GM21367 (cell line): ENCODE results near the gene NAV2.

ENCODE experiments used
- ATAC-seq: cut with Tn5 transposase; IDR thresholded peaks from one replicate; pipeline ENCODE4 v1.9.1; 2021; ENCODE audit not compliant: unreplicated experiment

The NAV2 gene

DNA sequence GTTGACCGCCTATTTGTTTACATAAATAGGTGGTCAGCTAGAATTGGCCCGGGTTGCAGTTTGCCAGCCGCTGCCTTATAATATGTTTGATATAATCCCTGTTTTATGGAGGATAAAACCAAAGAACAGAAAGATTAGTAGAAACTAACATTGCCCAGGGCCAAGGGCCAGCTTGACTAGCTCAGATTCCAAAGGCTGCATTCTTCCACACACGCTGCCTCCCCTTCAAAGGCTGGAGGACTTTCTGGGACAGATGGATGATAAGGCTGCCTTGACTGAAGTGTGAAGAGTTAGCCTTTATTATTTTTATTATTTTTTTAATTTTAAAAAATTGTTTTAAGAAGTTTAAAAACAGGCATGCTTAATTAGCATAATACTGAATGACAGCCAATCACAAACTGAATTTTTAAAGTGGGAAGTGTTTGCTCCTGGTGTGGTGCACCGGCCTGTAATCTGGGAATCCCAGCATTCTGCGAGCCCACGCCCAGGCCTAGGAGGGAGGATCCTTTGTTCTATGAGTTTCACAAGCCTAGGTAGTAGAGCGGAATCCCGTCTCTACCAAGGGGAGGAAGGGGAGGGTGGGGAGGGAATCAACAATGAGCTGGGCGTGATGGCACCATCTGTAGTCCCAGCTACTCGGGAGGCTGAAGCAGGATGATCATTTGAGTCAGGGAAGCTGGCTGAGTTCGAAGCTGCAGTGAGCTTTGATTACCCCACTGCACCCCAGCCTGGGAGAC, 114.9 kb downstream of the NAV2 start:
- no peak for ATAC-seq

DNA sequence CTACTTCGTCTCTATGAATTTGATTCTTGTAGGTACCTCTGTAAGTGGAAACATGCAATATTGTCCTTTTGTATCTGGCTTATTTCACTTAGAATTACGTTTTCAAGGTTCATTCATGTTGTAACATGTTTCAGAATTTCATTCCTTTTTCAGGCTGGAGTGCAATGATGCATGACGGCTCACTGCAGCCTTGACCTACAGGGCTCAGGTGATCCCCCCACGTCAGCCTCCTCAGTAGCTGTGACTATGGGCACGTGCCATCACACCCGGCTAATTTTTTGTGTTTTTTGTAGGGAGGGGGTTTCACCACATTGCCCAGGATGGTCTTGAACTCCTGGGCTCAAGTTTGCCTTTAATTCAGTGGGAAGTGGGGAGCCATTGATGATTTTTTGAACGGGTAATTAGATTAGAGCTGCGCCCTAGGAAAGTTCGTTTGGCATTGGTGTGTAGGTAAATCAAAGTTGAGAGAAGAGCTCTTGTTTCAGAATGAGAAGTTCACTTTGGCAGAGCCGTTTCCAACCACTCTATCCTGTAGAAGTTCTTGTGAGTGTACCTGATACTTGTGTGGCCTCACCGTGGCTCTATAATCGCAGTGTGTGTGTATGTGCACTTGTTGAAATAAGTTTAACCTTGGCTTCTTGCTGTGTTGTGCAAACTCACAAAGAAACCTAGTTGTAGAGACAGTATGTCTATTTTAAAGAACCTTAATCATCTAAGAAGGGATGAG, 115.9 kb downstream of the NAV2 start:
- no peak for ATAC-seq

DNA sequence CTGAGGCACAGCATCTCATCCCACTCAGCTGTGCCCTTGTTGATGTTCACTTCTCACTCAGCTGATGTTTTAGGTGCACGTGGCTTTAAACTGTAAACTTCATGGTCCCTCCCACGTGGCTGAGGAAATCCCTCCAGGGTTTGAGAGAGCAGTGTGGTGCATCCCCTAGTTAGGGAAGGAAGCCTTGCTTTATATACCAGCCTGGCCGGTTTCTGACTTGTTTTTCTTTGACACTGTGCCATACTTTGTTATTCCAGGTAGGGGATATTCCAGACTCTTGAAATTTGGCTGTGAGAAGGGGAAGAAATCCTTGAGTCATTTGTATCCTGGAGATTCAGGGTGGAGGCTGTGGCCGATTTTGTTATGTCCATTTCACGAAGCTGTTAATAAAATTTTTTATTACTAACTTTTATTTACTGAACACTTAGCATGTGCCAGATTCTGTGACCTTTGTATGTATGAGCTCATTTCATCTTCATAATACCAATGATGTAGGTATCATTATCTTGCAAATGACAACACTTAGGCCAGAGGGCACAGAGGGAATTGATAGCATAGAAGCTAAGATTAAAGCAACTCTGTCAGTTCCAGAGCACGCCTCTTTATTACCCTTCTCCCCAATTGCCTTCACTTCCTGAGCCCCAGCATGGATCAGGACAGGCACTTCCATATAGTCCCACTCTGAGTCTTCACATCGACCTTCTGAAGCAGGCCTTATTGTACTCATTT, 116.6 kb downstream of the NAV2 start:
- ATAC-seq: no peak

DNA sequence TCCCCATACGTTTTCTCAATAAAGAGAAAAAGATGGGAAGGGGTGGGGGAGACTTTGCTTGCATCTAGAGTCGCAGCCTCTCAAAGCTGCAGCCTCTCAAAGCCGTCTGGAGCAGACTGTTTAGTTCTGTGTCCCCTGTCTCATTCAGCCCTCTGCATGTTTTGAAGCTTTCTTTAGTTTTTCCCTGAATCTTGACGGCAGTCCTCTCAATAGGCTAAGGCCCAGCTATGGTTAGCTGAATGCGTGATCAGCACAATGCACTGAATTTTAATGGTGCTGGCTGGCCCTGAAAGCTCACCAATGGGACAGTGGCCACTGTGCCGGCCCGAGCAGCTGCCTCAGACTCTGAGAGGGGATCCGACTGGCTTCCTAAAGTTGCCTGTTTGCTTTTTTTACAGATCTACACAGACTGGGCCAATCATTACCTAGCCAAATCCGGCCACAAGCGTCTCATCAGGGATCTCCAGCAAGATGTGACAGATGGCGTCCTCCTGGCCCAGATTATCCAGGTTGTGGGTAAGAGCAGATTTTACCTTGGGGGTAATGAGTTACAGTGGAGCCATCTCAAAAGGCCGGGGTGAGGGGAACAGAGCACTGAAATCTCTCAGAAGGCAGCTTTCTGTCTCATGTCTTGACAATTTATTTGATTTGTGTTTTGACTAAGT, 119.6 kb downstream of the NAV2 start:
- no peak for ATAC-seq

DNA sequence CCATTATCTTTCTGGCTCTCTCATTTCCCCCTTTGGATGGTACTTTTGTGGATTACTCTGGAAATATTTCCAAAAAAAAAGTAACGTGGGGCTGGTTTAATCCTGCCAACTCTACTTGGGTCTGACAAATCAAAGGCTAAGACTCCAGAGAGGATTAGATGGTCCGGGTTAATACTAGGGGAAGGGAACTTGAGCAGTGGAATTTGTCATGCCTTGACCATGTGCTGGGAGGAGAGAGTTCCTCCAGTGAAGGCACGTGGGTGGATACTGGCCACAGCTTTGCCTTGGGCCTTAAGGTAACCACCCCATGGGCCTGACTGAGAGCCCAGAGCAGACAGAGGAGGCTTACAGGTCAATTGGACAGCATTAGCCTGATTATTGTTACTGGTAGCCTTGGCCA, 120.3 kb downstream of the NAV2 start:
- ATAC-seq: no peak

DNA sequence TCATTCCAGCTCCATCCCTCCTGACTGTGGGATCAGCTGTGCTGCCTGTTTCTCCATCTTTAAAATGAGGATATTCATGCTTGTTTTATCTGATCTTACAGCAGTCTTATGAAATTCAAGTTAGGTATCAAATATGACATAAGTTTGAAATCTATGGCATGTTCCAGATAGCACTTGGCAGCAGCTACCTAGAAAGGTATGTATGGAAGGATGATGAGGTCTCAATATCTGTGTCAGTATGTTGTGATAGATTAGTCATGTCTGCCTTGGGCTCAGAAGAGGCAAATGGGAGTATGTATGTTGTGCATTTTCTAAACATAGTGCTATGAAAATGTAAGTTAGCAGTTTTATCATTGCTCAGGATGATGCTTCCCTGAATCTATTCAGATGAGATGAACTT, 122.1 kb downstream of the NAV2 start:
- ATAC-seq: no peak

DNA sequence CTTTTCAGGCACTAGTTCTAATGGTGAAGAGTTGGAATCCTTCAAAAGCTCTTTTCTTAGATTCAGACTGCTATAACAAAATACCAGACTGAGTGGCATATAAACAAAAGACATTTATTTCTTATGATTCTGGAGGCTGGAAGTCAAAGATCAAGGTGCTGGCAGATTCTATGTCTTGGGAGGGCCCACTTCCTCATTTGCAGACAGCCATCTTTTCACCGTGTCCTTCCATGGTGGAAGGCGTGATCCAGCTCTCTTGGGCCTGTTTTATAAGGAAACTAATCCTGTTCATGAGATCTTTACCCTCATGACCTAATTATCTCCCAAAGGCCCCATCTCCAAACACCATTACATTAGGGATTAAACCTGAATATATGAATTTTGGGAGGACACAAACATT, 124.0 kb downstream of the NAV2 start:
- ATAC-seq: no peak

DNA sequence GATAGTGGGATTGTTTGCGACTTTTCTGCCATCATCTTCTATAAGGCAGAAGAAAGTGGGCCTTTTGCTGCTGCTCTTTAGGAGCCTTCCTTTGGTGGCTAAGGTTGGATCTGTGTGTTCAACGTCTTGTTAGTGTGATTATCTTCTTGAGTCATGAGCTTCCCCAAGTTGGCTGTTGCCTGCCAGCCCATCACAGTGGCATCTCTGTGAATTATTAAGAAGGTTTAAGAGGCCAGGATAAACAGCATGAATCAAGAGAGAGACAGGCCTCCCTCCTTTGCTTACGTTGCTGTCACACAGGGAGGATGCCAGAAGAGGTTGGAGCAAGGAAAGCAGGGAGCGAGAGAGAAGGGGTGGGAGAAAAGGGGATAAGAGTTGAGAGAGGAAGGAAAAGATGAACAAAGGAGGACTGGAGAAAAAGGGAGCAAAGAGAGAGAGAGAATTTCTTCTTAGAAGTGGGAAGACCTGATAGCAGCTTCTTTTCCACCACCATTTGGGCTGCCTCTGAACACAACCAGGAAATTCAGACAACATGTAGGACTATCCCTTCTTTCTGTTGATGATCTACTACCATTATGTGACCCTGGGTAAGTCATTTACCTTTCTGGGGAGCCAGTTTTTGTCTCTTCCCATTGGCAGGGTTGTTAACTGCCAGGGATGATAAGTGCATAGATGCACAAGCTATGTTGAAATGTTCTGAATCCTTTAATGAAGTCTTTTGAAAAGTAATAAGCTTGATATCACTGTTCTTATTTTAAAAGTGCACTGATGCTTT, 126.5 kb downstream of the NAV2 start:
- no peak for ATAC-seq

DNA sequence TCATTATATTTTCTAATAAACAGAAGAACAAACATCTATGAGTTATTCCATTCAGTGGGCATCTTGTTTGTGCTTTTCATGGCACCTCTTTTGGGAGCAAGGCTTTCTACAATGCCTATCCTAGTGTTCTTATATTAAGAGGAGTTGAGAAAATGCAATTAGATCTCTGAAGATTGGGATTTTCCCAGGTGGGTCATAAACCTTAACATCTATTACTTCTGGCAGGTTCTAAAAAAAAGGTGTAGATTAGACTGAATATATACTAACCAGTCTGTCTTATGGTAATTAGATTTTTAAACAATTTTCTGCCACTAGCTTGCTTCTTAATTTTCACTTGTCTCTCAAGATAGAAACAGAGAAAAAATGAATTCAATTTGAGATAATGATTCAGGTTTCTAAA, 128.3 kb downstream of the NAV2 start:
- ATAC-seq: no peak

DNA sequence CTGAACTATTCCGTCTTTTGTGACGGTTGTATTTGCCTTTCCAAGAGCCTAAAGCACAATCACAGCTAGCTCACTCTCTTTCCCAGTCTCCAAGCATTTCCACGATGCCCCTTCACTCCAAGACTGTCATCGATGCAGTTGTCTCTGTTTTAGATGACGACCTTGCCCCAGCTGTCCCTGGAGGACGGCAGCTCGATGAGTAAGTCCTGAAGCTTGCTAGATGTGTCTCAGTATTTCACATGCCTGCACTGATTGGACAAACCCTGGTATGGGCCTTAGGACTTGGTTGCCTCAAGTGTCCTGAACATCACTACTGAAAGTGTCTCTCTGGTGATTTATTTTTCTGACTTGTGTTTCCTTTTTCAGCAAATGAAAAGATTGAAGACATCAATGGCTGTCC, 129.9 kb downstream of the NAV2 start:
- ATAC-seq: no peak

DNA sequence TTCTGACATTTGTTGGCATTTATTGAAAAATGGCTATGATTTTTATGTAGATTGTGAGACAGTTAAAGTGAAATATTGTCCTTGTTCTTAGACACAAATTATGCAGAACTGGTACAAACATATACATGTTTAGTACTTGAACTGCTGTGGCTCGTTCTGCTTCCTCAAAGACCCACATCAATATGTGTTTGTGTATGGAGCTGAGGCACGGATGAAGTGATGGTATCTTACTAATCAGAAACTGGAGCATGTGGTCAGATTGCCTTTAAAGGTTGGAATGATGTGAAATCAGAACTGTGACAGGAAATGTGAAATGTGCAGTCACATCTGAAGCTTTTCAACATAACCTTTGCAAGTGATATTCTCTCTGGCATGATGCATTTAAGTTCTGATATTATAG, 130.4 kb downstream of the NAV2 start:
- ATAC-seq: no peak

DNA sequence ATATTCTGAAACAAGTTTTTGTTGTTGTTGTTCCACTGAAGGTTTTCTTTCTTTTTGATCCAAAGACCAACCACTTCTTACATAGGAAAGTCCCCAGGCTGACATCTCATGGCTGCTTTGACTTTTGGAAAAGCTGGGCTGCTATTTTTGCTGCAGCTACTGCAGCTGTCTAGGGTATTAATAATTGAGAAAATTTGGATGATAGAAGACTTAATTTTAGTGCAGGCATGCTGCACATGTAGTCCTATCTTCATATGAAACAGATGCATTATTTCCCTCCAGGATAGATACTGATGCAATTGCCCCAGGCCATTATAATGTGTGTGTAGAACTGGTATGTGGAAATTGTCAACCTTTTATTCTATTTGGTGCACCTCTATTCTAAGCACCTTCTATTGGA, 131.4 kb downstream of the NAV2 start:
- ATAC-seq: no peak

DNA sequence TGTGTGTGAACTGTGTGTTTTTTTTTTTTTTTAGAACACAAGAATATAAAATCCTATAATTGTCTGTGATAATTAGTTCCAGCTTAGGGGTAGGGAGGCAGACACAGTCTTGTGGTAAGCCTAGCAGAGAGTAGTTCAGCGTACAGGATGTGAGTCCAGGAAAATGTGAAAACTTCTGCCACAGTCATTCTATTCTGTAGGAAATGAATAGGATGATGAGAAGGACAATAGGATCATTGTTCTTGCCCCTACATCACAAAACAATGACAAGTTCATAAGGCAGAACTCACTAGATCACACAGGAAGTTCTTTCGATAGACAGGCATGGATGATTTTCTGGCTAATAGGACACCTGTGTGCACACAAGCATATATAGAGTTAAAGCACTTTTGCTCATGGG, 132.2 kb downstream of the NAV2 start:
- ATAC-seq: no peak

DNA sequence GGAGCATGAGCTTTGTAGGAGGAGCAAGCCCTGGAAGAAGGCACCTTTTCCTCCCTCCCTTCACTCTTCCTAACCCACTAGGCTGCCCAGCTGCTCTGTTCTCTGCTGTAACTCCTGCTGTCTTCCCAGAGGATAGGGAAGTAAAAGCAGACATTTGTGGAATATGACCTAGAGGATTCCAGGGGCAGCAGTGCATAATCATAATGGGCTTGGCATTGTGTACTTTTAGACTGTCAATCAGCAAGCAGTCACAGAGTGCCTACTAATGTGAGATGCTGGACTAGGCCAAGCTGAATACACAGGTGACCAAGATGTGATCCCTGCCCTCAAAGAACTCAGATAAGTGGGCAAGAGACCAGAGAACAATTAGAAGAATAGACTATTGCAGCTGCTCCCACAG, 133.0 kb downstream of the NAV2 start:
- ATAC-seq: no peak

DNA sequence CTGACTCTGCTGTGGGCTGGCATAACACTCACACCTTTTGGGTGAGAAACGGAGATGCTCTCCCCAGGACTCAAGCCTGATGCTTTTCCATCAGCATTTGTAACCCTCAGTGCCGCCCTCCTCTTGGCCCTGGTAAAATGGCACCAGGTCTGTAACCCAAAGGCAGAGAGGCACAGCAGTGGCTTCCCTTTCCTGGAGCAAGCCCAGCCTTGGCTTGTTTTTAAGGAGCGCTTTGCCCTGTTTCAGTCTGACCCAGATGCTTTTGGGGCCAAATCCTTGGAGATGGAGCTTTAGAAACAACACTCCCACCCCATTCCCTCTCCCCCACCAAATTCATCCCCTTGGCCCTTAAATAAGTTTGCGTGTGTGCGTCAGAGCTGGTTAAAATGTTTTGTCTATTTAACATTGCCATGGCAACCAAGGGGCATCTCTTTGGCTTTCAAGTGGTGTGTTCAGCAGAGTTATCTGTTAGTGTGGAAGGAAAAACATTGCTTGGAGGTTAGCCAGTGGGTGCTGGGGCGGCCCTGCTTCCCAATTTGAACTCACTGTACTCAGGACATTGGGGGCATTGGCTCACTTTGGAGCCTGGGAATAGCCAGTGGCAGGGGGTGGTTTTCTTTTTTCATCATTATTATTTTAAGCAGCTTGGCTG, 134.1 kb downstream of the NAV2 start:
- no peak for ATAC-seq

DNA sequence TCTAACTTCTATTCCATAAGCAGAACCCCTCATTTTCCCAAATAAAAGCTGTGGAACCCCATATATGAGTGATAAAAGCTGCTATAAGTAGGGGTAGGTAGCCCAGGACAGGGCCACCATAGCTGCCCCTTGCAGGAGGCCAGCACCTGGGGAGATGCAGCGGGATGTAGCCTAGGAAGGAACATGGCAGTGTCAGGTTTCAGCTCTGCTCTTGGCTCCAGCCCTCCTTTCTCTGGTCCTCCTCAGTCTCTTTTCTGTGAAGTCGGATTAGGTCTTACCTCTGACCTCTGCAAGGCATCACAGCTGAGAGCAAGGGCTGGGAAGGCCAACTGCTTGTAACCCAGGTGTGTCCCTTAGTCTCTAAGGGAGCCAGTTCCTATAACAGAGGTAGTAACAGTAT, 135.6 kb downstream of the NAV2 start:
- no peak for ATAC-seq

DNA sequence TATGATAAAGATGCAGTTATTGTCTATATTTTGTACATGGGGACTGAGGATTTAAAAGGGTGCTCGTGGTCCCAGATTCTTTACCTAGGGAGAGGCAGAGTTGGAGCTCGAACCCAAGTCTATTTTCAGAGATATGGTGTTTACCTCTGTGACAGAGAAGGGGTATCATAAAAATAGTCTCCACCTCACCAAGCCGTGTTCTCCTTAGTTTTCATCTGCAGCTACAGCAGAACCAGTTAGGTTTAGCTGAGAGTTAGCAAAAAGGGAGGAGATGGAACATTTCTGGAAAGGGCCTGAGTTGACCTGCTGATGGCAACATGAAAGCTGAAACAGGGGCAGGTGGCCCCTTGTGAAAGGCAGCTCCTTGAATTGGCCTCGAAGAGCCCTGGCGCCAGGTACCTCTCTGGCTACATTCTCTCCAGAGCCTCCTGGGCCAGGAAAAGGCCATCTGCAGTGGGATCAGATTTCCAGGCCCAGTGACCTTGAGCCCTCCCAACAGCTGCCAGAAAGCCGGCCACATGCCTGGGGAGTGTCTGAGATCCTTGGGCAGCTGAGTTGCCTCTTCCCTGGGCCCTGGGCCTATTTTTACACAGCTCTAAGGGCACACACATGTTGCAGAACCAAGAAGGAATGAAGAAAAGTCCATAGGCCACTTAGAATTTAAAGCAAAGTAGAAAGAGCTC, 136.6 kb downstream of the NAV2 start:
- ATAC-seq: no peak

DNA sequence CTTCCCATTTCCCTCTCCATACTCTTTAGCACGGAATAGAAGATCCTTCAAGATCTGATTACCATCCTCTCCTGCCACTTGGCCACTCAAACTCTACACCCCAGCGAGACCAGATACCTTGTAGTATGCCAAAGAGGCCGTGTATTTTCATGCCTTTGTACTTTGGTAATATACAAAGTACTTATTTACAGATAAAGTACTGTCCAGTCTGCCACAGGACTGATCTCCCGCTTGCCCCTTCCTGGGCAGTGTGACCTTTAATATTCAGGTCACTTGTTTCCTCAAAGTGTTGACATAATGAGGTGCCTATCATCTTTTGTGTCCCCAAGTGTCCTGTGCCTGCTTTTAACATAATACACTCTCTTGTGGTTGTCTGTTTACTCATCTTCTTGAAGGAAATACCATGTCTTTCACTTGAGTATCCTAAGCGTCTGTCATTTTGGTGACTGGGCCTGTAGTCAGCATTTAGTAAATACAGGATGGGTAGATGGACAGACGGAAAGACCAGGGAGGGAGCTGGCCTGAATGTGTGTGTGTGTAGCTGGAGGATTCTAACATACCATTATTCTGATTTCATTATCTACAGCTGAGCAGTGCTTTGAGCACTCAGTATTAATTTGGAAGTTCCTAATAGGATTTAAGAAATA, 137.4 kb downstream of the NAV2 start:
- no peak for ATAC-seq

DNA sequence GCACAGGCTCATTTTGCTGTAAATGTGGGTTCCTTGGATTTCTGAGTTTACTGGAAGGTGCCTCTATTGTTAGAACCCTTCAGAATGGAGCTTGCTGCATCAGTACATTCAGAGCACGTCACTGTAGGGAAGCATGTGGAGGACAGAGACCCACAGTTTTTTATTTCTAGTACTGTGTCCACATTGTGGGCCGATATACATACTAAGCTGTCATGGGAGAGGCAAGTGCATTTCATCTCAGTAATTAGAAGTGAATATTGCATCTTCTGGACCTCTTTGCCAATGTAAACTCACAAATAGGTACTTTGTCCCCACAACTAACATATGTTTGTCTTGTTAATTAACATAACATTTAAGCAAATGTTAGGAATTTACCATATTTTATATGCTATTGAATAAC, 139.7 kb downstream of the NAV2 start:
- no peak for ATAC-seq
